HepG2 (cell line): Measurements from ENCODE around the gene SPRN. TPM values are rescaled to one million over a fixed set of nuclear protein-coding genes. Genes with fewer than 3 reads are reported as not detected.

Source experiments
- AHR ChIP-seq: IDR thresholded peaks from 2 replicates; pipeline ENCODE4 v1.6.1; 2018; ENCODE audit warnings: missing genetic modification reagents, missing compliant biosample characterization
- AKNA ChIP-seq: sonication (generic); formaldehyde crosslinking; IDR thresholded peaks from 2 replicates; pipeline ENCODE4 v1.4.0; 2020; ENCODE audit warnings: missing genetic modification reagents, borderline replicate concordance
- BRF2 ChIP-seq: sonication (generic); formaldehyde crosslinking; IDR thresholded peaks from 2 replicates; pipeline ENCODE4 v1.8.1; 2022; ENCODE audit warnings: mild to moderate bottlenecking, missing genetic modification reagents
- DMAP1 ChIP-seq: IDR thresholded peaks from 2 replicates; pipeline ENCODE4 v1.6.1; 2016
- EP300 ChIP-seq, 3 experiments: sonication (generic) in 1 of 3; formaldehyde crosslinking in 1 of 3; IDR thresholded peaks; 2 replicates each; pipeline versions ENCODE4 v1.5.1 to v1.6.1; 2011 to 2020; ENCODE audit warnings: low read depth in 2 of 3, low read length in 2 of 3, borderline replicate concordance in 1 of 3, improper control_type of control experiment in 1 of 3, mild to moderate bottlenecking in 1 of 3, missing genetic modification reagents in 1 of 3, moderate library complexity in 1 of 3
- MTA3 ChIP-seq: sonication (generic); formaldehyde crosslinking; IDR thresholded peaks from 2 replicates; pipeline ENCODE4 v1.4.0; 2020; ENCODE audit warnings: missing genetic modification reagents
- NR2C2 ChIP-seq: sonication (generic); formaldehyde crosslinking; IDR thresholded peaks from 2 replicates; pipeline ENCODE4 v1.4.0; 2020; ENCODE audit warnings: missing genetic modification reagents, mild to moderate bottlenecking, moderate library complexity, borderline replicate concordance
- RAD21 ChIP-seq: fragments of 450-650 bp; formaldehyde crosslinking; IDR thresholded peaks from 2 replicates; pipeline ENCODE4 v1.5.0; 2020; ENCODE audit warnings: mild to moderate bottlenecking
- RBM39 ChIP-seq: fragments of 200-400 bp; formaldehyde crosslinking; IDR thresholded peaks from one replicate; pipeline ENCODE4 v1.6.1; 2018; ENCODE audit warnings: antibody characterized with exemption, mild to moderate bottlenecking, low read depth, low read length; ENCODE audit not compliant: poor library complexity, severe bottlenecking
- SP5 ChIP-seq: IDR thresholded peaks from 2 replicates; pipeline ENCODE4 v1.6.1; 2016; ENCODE audit warnings: low read depth, borderline replicate concordance
- TGIF2 ChIP-seq: IDR thresholded peaks from 2 replicates; pipeline ENCODE4 v1.6.1; 2016; ENCODE audit warnings: control low read depth, missing compliant biosample characterization
- ZBTB43 ChIP-seq: sonication (generic); formaldehyde crosslinking; conservative IDR thresholded peaks from 2 replicates; pipeline ENCODE4 v1.4.0; 2020; ENCODE audit warnings: missing genetic modification reagents
- ZNF180 ChIP-seq: sonication (generic); formaldehyde crosslinking; IDR thresholded peaks from 2 replicates; pipeline ENCODE4 v1.4.0; 2020; ENCODE audit warnings: low read depth, missing genetic modification reagents, borderline replicate concordance
- ZNF235 ChIP-seq: sonication (generic); formaldehyde crosslinking; IDR thresholded peaks from 2 replicates; pipeline ENCODE4 v1.8.1; 2023; ENCODE audit warnings: mild to moderate bottlenecking, missing genetic modification reagents, borderline replicate concordance
- ZNF329 ChIP-seq: sonication (generic); formaldehyde crosslinking; IDR thresholded peaks from 2 replicates; pipeline ENCODE4 v1.9.0; 2021; ENCODE audit warnings: low read depth, mild to moderate bottlenecking, missing genetic modification reagents
- ZNF615 ChIP-seq: sonication (generic); formaldehyde crosslinking; IDR thresholded peaks from 2 replicates; pipeline ENCODE4 v1.5.0; 2020; ENCODE audit warnings: mild to moderate bottlenecking, missing genetic modification reagents, borderline replicate concordance
- ZNF75D ChIP-seq: sonication (generic); formaldehyde crosslinking; IDR thresholded peaks from 2 replicates; pipeline ENCODE4 v1.8.1; 2023; ENCODE audit warnings: missing genetic modification reagents, mild to moderate bottlenecking, borderline replicate concordance
- ZNF770 ChIP-seq: sonication (generic); formaldehyde crosslinking; IDR thresholded peaks from 2 replicates; pipeline ENCODE4 v1.5.0; 2020; ENCODE audit warnings: mild to moderate bottlenecking, missing genetic modification reagents
- polyA plus RNA-seq, 8 experiments: library from polyadenylated mRNA; depleted of rRNA in 3 of 8; stranded (reverse) in 7 of 8; unstranded in 1 of 8; fragments of >200 nt; fragmentation: Illumina TruSeq in 4 of 8; extraction: Trizol in 4 of 8; gene quantifications; 2 replicates each; pipeline versions ENCODE4 v1.2.1 to v1.2.3, GENCODE V29; 2011 to 2016; ENCODE audit warnings: low read depth in 4 of 8, missing spikeins in 1 of 8, mixed read lengths in 1 of 8; ENCODE audit not compliant: insufficient read depth in 1 of 8
- total RNA-seq, 5 experiments: library from RNA; depleted of rRNA; stranded (reverse); fragments of >200 nt; fragmentation: Illumina TruSeq; extraction: Trizol; gene quantifications; 2 replicates each; pipeline ENCODE4 v1.2.3, GENCODE V29; 2016; ENCODE audit warnings: low read depth in 1 of 5

The SPRN gene
- total and polyA plus RNA-seq, 2 of the 13 experiments (the other 11 are each of a cell fraction or from before 2014, with no cell fraction given) = not detected

- no peak for TF ChIP-seq AKNA
- no peak for TF ChIP-seq ZNF180 (CRISPR knock-in tag)
- peak; percentile 98 for TF ChIP-seq NR2C2 (CRISPR knock-in tag)
- TF ChIP-seq ZNF235 (CRISPR knock-in tag) = no peak; the same call in 1 of the 2 replicates
- TF ChIP-seq DMAP1 = peak; percentile 97
- no peak for TF ChIP-seq MTA3 (CRISPR knock-in tag)
- 0 out of 2 replicates have a peak, but pooled peaks have one; percentile 89 for TF ChIP-seq AHR (CRISPR knock-in tag)
- TF ChIP-seq ZBTB43 (CRISPR knock-in tag) = no peak
- TF ChIP-seq EP300 (IDR thresholded peaks at IDR 0.05; ENCODE audit: low read depth in 2 of 2, low read length in 2 of 2) = 0 out of 4 replicates have a peak, but pooled peaks of 1 of the 2 experiments have one; percentile 4
- peak; percentile 61 for TF ChIP-seq EP300 (CRISPR knock-in tag; IDR thresholded peaks at IDR 0.05; ENCODE audit: borderline replicate concordance)
- peak; percentile 62 for TF ChIP-seq RBM39
- no peak for TF ChIP-seq TGIF2 (CRISPR knock-in tag)
- peak; percentile 70 for TF ChIP-seq ZNF770 (CRISPR knock-in tag)
- TF ChIP-seq ZNF75D = peak; percentile 63; the same call in 1 of the 2 replicates
- peak; percentile 56; the same call in 1 of the 2 replicates for TF ChIP-seq SP5 (CRISPR knock-in tag)
- TF ChIP-seq ZNF329 = peak; percentile 86
- TF ChIP-seq BRF2 (CRISPR knock-in tag) = no peak
- peak; percentile 85 for TF ChIP-seq ZNF615 (CRISPR knock-in tag)
- peak; percentile 73; the same call in 1 of the 2 replicates for TF ChIP-seq RAD21 (CRISPR knock-in tag)
These were observed 30.3 kb downstream of the SPRN start, which contains the start of gene MTG1 (continued) for GRCh38 chr10:133394064-133394663.
